Activated CD4-positive, alpha-beta T cell treated with anti-CD3 and anti-CD28 coated beads, Interleukin-2, Interleukin-4, amounts not matched to agents 100 ng/mL and 50 ng/mL, durations not matched to agents 16 hours and 8 hours (primary cell): ENCODE data around the gene DOCK2.

ENCODE experiments used
- DNase-seq: peaks from one replicate; pipeline ENCODE4 v3.0.0-alpha.2; 2020; ENCODE audit warnings: low spot score

Gene DOCK2

GRCh38 chr5:169864483-169864882 lies 227.4 kb downstream of the DOCK2 start:
- DNase-seq = no peak

GRCh38 chr5:169867347-169867746 lies 230.3 kb downstream of the DOCK2 start:
- no peak for DNase-seq

- DNase-seq = no peak
Measured at GRCh38 chr5:169869066-169869465, 232.0 kb downstream of the DOCK2 start.

- DNase-seq = no peak
Measured at GRCh38 chr5:169870211-169870610, 233.1 kb downstream of the DOCK2 start.

DNA sequence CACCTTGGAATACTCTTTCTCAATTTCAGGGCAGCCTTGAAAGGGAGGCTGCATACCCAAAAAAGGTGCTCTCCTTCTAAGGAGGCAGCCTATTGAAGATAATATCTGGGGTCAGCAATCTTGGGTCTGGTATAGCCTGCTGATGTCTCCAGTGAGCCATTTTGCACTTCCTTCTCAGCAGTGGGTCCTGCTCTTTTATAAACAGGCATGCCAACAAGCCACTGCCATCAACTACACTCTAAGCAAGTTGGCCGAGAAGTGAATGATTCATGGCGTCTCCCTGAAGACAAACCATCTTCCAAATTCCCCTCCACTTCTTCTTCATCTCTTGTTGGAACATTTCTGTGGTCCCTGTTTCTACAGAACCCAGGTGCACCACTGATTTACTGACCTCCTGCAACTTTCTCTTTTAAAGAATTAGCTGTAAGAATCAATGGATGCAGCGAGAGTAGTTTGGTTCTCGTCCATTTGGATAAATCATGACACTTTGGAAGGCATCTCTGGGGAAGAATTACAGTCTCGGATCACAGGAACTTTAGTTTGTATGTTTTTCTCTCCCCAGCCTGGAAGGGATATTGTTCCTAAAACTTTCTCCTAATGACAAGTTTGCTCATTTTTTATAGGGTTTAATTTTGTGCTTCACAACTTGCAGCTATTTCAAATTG lies 234.9 kb downstream of the DOCK2 start:
- DNase-seq = no peak

DNA sequence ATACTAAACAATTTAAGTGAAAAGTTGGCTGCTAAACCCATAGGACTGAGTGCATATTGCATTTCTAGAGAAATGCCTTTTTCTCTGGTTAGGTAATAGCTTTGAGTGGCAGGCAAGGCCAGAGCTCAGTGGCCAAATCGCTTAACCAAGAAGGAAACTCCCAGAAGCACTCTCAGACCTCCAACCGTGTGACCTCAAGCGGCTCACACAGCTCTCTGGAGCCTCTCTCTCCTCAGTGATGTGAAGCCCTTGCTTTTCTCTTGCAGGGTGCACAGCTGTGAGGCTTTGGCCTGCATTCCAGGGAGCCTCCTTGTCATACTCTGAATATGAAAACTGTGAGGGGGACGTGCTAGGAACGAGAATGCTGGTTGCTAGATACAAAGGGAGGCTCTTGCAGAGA lies 236.6 kb downstream of the DOCK2 start:
- no peak for DNase-seq

DNA sequence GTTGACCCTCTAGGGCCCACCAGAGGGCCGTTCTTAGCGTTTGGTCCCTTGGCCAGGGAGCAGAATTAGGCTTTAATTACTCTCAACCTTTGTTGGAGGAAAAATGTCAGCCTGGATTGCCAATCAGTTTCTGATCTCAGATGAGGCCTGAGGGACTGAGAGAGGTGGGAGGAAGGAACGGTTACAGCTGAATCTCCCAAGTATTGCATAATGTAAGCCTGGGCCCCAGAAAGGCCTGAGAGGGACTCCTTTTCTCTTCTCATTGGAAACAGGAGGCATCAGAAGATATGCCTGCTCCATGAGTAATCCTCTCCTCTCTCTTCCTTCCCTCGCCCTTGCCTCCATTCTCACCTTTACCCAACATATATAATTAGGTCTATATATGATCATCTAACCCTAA lies 237.5 kb downstream of the DOCK2 start:
- DNase-seq = no peak

- DNase-seq = no peak
Measured at GRCh38 chr5:169875091-169875728, 238.1 kb downstream of the DOCK2 start.

GRCh38 chr5:169875731-169876130 lies 238.7 kb downstream of the DOCK2 start:
- no peak for DNase-seq

DNA sequence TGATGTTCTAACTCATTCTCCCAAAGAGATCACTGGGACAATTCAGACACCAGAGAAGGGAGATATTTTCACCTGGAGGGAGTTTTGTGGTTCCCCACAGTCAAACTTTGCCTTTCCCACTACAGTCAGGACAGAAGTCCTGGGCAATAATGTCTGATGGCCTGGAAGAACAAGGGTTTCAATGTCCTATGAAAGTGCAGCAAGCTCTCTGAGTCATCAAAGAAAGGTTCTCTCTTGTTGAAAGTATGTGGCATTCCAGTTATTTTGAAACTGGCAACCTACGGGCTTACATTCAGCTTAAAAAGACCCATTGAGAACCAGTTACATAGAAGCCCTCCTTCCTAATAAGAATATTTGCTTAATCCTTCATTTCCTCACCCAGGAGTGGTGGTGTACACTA lies 239.3 kb downstream of the DOCK2 start:
- no peak for DNase-seq

GRCh38 chr5:169880012-169880663 lies 243.1 kb downstream of the DOCK2 start:
- no peak for DNase-seq

GRCh38 chr5:169880785-169881184 lies 243.7 kb downstream of the DOCK2 start:
- DNase-seq = no peak

DNA sequence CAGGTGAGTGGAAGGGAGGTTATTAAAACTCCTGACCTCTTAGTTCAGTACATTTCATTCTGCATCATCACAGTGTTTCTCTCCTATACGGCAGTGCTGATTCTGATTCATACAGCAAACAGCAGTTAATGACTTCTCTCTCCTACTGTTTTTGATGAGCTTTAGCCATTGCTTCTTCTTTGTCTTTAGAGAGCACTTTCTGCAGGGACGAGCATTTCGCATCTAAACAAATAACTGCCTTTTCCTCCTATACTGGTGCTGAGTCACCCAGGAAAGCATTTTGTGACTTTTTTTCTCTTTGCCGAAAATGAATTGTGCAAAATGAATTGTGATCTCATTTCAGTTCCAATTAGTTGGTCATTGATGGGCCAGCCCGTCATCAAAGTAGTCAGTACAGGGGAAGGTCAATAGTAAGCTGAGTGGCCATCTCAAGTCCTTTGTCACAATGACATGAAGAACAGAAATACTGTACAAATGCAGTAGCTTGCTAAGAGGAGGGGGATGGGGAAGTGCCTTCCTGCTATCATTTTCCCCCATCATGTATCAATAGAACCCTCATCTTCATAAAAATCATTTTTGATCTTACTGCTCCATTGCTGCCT lies 244.7 kb downstream of the DOCK2 start:
- DNase-seq = no peak

- DNase-seq = no peak
Measured at GRCh38 chr5:169886033-169886432, 249.0 kb downstream of the DOCK2 start.

DNA sequence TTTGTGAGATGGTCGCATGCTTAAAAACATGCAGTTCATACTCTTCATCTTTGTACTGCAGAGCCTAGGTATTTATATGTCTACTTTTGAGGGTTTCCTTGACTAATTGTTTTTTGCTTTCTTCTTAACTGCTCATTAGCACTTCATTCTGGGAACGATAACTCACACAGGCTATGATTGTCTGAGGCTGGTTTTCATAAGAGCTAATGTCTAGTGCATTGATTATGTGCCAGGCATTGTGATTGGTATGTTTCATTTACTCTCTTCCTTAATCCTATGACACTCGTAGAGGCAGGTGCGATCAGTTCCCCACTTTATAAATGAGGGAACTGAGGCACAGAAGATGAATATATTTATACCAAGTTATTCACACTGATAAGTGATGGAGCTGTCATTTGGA lies 249.6 kb downstream of the DOCK2 start:
- DNase-seq = no peak

DNA sequence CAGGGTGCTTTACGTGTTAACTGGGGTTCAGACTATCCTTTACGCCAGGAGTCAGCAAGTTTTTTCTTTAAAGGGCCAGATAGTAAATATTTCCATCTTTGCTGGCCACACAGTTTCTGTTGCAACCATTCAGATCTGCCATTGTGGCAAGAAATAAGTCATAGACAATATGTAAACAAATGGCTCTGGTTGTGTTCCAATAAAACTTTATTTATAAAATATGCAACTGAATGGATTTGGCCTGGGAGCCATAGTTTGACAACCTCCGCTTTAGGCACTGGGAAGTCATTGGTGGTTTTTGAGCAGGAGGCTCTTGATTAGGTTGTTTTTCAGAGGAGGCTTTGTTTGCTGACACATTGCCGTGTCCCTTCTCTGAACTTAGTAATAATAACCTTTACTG lies 252.5 kb downstream of the DOCK2 start:
- no peak for DNase-seq

DNA sequence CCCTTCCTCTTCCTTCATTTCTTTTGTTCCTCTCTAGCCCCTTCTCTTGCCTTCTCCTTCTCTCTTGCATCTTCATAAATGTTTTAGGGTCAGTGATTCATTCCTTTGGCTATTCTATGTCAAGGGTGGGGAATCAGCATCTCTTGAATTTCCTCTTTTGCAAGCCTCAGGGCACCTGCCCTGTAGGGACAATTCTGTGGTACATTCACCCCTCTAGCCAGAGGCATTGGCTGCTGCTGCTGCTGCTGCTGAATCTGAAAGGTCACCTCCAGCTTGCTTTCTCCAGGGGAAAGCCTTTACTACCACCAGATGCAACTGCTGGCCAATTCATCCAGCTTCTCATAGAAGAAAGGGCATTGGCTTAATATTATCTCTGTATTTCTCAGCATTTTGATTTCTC lies 255.9 kb downstream of the DOCK2 start:
- no peak for DNase-seq

DNA sequence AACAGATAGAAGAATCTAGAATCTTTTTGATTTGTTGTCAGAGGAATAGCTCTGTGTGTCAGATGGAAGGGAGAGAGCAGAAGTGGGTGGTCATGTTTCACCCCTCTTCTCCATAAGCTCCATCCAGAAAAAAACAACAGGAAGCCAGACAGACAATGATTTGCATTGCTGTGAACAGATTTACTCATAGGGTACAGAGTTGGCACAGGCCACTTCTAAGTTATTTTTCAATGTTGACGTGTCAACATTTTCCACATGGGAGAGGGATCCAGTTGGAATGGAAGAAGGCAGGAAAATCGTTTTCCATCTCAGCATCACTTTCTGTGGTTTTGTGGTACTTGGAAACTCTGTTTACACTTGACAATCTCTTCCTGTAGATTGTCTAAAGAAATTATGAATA lies 256.5 kb downstream of the DOCK2 start:
- no peak for DNase-seq

- DNase-seq = no peak
Measured at GRCh38 chr5:169895926-169896325, 258.9 kb downstream of the DOCK2 start.

DNA sequence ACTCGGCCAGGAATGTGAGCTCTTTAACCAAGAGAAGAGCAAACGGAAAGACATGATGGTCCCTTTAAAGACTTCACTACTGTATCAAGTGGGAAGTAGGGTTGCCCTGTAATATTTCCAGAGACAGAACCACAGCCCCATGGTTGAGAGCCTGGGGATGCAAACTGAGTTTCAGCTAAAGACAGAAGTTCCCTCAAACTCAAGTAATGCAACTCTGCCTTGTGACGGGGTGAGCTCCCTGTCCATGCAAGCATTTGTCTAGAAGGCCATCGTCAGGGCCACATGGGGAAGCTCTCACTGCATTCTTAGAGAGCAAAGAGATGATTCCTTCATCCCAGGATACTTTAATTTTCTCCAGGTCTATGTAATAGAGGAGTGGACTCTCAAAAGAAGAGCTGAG lies 260.4 kb downstream of the DOCK2 start:
- no peak for DNase-seq

GRCh38 chr5:169901896-169902295 lies 264.8 kb downstream of the DOCK2 start:
- no peak for DNase-seq

- DNase-seq = no peak
Measured at GRCh38 chr5:169904059-169904458, 267.0 kb downstream of the DOCK2 start.

DNA sequence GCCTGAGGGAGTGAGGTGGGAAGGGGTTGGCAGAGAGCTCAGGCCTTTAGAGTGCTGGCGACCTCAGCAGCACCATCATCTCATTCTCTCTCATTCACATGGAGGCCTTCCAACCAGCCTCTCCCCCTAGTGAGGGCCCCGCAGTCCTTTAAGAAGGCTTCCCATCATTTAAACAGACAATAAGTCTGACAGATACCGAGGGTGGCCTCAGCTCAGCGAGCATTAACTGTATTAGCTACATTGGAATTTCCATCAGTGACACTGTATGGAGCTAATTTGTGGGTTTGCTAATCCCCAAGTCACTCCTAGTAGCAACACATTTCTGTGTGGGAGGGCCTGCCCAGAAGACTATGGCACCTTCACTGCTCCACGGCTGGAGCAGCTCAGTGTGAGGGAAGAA lies 267.4 kb downstream of the DOCK2 start:
- no peak for DNase-seq
